Measurements from ENCODE around the gene SMAD5.

Gene SMAD5

GRCh38 chr5:136132557-136133221 lies at the start of gene SMAD5:
Gene SMAD5 (plus strand): TSS chr5:136132845. CDS start chr5:136153761, 20,916 bp downstream.
- peak; percentile 94 for DNase-seq (ENCODE audit: low read depth)
- no peak for TF ChIP-seq CTCF (conservative IDR thresholded peaks at IDR 0.05; ENCODE audit: low read length)
- peak within 1 kb of the TSS; percentile 92 for H3K4me3 ChIP-seq (ENCODE audit: low read length)

- H3K4me3 ChIP-seq (ENCODE audit: low read length), result no peak overlapping the region
- TF ChIP-seq CTCF (conservative IDR thresholded peaks at IDR 0.05; ENCODE audit: low read length), result no peak
- DNase-seq (ENCODE audit: low read depth), result no peak
Measured at GRCh38 chr5:136084698-136085097, 47.9 kb upstream of the SMAD5 start.

- TF ChIP-seq CTCF (conservative IDR thresholded peaks at IDR 0.05; ENCODE audit: low read length), result no peak
- H3K4me3 ChIP-seq (ENCODE audit: low read length), result no peak overlapping the region
- DNase-seq (ENCODE audit: low read depth), result no peak
Measured at GRCh38 chr5:136086783-136087566, 45.7 kb upstream of the SMAD5 start.

GRCh38 chr5:136087961-136088871 lies 44.4 kb upstream of the SMAD5 start:
- TF ChIP-seq CTCF (conservative IDR thresholded peaks at IDR 0.05; ENCODE audit: low read length), result no peak
- peak; percentile 71 for DNase-seq (ENCODE audit: low read depth)
- H3K4me3 ChIP-seq (ENCODE audit: low read length), result no peak overlapping the region

- no peak for DNase-seq (ENCODE audit: low read depth)
- no peak overlapping the region for H3K4me3 ChIP-seq (ENCODE audit: low read length)
- TF ChIP-seq CTCF (conservative IDR thresholded peaks at IDR 0.05; ENCODE audit: low read length), result no peak
Measured at GRCh38 chr5:136089791-136090190, 42.9 kb upstream of the SMAD5 start.

GRCh38 chr5:136090319-136090718 lies 42.3 kb upstream of the SMAD5 start:
- DNase-seq (ENCODE audit: low read depth), result no peak
- TF ChIP-seq CTCF (conservative IDR thresholded peaks at IDR 0.05; ENCODE audit: low read length), result no peak
- H3K4me3 ChIP-seq (ENCODE audit: low read length), result no peak overlapping the region

Data from AG10803 (cell line).